ENCODE measurements around the gene FAM78B.

Gene FAM78B

GRCh38 chr1:166114419-166114818 is 52.4 kb downstream of the FAM78B start:
- no peak for DNase-seq

- DNase-seq = no peak
Observed at GRCh38 chr1:166113630-166114029, 53.2 kb downstream of the FAM78B start.

DNA sequence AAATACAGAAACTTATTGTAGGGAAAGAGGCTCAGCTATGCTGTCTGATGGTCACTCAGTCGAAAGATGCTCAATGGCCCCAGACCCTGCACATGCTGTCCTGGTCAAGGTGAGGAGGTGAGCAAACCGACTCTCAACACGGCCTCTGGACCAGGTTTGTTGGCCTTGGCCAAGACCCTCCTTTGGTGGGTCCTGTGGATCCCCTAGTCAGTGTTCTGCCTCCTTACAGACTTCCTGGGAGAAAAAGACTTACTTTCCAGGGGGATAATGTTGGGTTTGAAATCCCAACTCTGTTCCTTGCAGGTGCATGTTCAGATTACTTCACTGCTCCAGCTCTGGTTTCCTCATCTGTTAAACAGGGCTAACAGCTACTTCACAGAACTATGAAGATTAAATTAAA is 53.8 kb downstream of the FAM78B start:
- no peak for DNase-seq

- no peak for DNase-seq
Observed at GRCh38 chr1:166112425-166112824, 54.4 kb downstream of the FAM78B start.

DNA sequence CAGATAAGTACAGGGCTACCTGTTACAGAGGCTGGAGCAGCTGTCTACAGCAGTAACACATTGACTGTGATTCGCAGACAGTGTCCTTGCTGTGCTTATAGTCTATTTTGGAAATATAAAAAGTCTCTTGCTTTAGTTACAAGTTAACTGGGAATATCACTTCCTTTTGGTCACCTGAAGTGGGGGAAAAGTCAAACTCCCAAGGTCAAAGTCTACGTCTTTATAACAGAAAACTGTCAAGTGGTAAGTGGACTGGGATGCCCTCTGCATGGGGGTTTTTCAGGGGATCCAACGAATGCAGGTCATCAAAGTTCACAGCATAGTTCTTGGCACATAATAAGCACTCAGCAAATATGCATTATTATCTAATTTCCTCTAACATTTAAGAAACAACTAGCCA is 55.4 kb downstream of the FAM78B start:
- DNase-seq = no peak

GRCh38 chr1:166090244-166090643 is 76.6 kb downstream of the FAM78B start:
- DNase-seq = no peak

GRCh38 chr1:166089804-166090203 is 77.0 kb downstream of the FAM78B start:
- no peak for DNase-seq

- DNase-seq = no peak
Observed at GRCh38 chr1:166088572-166088955, 78.2 kb downstream of the FAM78B start.

GRCh38 chr1:166087734-166088571 is 78.8 kb downstream of the FAM78B start:
- DNase-seq = no peak

- no peak for DNase-seq
Observed at GRCh38 chr1:166086113-166086883, 80.5 kb downstream of the FAM78B start.

DNA sequence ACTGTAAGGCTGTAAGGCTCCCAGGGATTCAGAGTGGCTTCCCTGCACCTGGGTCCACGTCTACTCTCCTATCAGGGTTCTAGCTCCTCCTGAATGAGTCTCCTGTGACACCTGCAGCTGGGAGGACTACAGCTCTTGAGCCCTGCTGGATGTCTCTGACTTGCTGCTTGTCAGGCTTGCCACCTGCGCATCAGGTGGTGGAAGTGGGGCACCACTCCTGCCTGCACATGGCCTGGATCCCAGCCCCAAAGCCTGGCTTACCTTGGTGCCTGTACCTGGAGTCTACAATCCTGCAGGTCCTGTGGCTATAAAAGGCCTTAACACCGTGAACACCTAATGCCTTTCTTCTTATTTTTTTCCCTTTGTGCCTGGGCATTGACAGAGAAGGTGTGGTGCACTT is 82.2 kb downstream of the FAM78B start:
- no peak for DNase-seq

DNA sequence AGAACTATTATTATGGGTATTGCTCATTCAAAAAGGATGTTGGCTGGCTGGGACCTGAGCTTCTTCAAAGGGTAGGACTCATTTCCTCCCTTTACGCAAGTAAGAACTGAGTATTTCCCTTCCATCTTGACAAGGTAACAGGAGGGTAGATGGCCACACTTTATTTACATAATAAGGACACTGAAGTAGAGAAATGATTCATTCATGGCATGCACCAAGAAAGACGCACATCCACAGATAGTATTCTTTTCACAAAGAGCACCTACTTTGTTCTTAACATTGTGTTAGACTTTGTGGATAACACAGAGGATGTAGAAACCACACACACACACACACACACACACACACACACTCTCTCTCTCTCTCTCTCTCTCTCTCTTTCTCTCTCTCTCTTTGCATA is 82.9 kb downstream of the FAM78B start:
- DNase-seq = no peak

DNA sequence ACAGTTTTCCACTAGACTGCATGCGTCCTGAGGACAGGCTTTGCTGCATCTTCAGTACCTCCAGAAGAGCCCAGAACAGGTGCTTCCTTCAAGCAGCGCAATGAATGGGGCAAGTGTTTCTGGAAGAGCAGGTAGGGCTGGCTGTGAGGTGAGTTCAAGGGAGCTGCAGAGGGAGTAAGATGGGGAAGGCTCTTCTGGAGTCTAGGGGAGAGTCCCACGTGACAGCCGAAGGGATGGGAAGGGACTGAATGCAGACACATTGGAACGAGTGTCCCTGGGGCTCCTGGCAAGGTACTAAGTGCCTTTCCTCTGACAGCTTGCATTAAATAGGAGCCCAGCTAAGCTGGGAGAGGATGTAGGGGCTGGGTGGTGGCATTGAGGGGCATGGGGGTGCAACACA is 84.2 kb downstream of the FAM78B start:
- DNase-seq = no peak

DNA sequence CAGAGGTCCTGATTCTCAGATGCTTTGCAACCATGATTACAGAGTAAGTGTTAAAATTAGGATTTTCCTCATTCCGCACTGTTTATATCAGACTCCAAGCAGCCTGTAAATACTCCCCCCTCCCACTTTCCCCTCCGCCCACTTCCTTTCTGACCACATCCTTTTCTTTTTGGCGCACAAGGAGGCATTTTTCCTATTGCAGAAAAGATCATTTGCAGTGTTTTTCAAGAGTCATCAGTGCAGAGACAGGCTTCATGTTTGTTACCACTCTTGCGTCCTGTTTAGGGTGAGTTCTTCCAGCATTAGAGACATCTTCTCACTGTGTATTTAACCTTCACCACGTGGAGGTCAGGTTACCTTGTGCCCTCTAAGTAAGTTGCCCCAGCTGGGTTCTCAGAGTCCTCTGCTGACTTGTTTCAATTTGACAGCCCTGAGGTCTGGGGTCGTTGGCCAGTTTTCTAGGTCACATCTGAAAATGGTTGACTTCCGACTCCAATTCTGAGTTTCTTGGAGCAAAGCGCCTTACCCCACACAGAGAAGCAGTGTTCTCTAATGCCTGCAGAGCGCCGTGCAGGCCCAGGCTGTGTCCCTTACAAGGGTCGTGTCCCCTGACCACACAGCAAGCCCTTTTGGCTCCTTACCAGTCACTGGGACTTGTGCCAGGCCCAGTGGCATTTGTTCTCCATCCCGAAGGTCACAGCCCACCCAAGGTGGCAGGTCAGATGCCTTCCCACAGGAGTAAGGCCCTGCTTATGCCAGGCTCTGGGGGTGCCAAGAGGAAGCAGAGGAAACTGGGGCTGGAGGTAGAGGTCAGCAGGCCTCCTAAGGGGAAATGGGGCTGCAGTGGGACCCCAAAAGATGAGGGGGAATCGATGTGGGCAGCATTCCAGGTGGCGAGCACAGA is 85.6 kb downstream of the FAM78B start:
- no peak for DNase-seq

GRCh38 chr1:166080277-166080966 is 86.4 kb downstream of the FAM78B start:
- no peak for DNase-seq

DNA sequence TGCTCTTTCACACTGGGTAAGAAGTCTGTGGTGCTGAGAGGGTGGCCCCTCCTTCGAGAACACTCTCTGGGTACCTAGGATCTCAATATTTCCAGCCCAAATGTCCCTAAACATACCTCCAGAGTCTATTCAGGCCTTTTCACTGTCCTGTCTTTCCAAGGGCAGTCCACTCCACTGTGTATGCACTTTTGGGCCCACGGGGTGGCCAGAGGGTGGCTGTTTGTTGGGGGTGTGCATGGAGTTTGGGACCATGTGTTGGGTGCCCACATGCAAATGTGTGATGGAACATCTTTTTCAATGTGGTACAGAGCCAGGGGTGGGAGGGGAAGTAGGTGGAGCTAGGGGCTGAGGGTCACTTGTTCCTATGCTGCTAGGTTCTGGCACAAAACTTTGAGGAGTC is 87.5 kb downstream of the FAM78B start:
- DNase-seq = no peak

DNA sequence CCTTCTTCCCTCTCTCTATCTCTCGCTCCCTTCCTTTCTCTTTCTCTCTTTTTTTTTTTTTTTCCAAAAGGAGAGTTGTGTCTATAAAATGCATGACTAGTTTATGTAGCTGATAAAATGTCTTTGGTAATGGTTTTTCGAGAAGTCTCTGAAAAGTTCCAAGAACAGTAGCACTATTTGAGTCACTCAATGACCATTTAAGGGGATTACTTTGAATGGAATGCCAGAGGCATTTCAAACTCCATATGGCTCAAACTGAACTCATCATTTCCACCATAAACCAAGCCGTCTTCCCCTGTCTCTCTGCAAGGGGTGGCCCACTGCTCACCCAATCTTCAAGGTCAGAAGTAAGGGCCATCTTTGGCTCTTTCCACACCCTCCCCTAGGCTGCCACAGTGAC is 93.3 kb downstream of the FAM78B start:
- DNase-seq = no peak

DNA sequence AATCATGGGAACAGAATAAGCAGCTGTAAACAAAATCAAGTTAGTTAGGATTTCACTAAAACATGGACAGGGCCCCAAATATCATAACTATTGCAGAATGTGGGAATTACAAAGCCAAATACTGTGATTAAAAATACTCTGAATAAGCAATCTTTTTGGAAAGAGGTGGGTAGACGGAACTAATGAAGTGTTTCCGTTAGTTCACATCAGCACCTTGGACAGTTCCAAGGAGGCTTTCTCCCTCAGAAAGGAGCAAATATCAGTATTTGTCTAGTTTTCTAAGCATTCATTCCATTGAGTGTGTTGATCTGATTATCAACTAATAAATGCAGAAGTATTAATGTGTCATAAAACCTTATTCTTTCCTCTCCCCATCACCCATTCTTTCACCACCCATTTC is 97.4 kb downstream of the FAM78B start:
- DNase-seq = no peak

DNA sequence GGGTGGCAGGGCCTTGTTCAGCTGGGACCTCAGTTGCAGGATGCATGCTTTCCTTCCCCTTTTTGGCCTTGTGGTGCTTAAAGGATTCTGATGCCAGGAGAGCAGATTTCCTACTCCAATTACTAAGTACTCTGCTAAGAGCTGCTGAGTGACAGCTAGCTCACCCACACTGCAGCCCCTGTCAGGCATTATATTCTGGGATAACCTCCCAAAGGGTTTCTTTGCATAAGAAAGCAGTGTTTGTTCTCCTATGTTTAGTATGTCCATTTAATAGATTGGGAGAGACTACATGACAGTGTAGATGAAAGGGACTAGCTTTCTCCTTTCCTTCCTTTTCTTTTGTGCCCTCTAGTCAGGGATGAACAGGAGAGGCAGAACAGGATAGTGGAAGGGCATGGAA is 100.7 kb downstream of the FAM78B start:
- no peak for DNase-seq

DNA sequence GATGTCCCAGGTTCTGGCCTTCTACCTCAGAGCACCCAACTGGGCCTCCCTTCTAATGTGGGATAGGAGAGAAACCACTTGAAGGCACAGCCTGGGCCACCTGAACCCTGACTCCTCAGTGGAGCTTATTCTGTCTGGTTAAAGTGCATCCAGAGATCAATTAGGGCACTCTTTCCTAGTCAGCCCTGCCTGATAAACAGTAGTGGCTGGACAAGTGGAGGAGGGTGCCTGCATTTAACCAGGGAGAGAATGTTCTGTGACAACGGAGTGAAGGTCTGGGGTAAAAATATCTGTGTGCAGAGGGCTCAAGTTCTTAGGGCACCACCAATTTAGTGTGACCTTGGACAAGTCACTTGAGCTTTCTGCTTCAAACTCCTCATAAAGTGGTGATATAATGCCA is 101.8 kb downstream of the FAM78B start:
- no peak for DNase-seq

DNA sequence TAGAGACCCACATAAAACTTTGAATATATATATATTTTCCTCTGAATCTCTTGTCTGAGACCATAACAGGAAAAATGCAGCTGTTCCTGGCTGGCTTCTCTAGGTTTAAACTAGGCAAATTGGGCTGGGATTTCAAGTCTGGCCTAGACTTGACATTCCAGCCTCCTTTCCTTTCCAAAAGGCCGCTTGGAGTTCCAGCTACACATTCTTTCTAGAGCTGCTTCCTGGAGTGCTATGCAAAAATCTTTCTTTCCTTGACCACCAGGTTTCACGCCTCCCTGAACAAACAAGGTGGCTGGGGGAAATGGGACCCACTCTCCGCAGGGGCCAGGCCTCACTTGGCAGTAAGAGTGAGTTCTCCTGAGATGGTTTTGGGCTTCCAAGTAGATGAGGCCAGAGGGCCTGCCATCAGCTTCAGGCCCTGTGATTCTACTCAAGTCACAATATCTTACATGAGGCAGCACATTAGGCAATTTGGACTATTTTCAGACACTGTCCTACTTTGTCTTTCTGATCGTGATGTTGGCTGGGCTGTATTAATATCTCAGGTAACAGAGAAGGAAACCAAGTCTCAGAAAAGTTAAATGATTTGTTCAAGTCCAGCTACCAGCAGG is 102.4 kb downstream of the FAM78B start:
- DNase-seq = no peak

DNA sequence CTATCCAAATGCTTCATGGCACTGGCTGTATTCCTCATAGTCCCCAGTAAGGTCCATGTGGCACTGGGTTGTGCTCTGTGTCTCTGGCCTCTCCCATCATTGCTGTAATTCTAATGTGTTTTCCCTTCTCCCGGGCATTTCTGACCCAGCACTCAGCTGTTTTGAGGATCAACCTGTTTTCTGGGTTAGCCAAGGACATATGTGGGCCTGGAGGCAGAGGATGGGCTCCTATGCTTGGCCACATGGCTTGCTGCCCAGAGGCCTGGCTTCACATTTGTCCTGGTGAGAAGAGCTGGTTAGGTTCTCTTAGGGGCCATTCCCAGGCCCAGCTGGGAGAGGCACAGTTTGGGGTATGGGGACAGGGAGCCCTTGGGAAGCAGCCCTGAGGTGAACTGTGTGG is 103.1 kb downstream of the FAM78B start:
- DNase-seq = no peak
